Activated naive CD4-positive, alpha-beta T cell treated with anti-CD3 and anti-CD28 coated beads for 36 hours (primary cell): ENCODE results near the gene SLC17A7. TPM values are rescaled to one million over a fixed set of nuclear protein-coding genes. Genes with fewer than 3 reads are reported as not detected.

Experiments
- CTCF ChIA-PET: fragments of 350-600 bp; sonication (Branson Sonifier 250); formaldehyde crosslinking; loops from one replicate; lab custom pipeline; 2021; ENCODE audit warnings: antibody characterized with exemption; lab: Charles Lee
- DNase-seq: peaks from one replicate; pipeline ENCODE4 v3.0.0-alpha.2; 2020
- H3K27ac Mint-ChIP-seq: one replicate; pipeline ENCODE4 v1.8.0; 2021; ENCODE audit warnings: mild to moderate bottlenecking, mixed read lengths
- H3K27me3 Mint-ChIP-seq: one replicate; pipeline ENCODE4 v1.8.0; 2021; ENCODE audit warnings: low read depth, mixed read lengths
- H3K36me3 Mint-ChIP-seq: one replicate; pipeline ENCODE4 v1.8.0; 2021; ENCODE audit warnings: low read depth, mixed read lengths
- H3K4me1 Mint-ChIP-seq: one replicate; pipeline ENCODE4 v1.8.0; 2021; ENCODE audit warnings: low read depth, mixed read lengths
- H3K4me3 Mint-ChIP-seq: one replicate; pipeline ENCODE4 v1.8.0; 2021; ENCODE audit warnings: mild to moderate bottlenecking, moderate library complexity, mixed read lengths
- H3K9me3 Mint-ChIP-seq: one replicate; pipeline ENCODE4 v1.8.0; 2021; ENCODE audit warnings: mixed read lengths
- intact Hi-C: fragments of 100-400 bp; cut with micrococcal nuclease; formaldehyde crosslinking; loops from one replicate; pipeline ENCODE4 v1.15.1; 2023
- total RNA-seq, 2 experiments: library from RNA; stranded (reverse); gene quantifications; one replicate each; pipeline ENCODE4 v1.2.3, GENCODE V29; 2021

Gene SLC17A7
- total RNA-seq, 2 experiments from 2014 or later = 0.12 TPM

- Mint-ChIP-seq H3K4me1 (peaks cover 22% of the 10 kb centered on the region), H3K27me3 (peaks cover 44% of the 10 kb centered on the region), H3K9me3 (no peaks in the 10 kb centered on the region), H3K4me3 (peak overlapping the region; percentile 75), H3K36me3 (peaks cover 6% of the 10 kb centered on the region), H3K27ac (no peak overlapping the region)
- DNase-seq = peak; percentile 70
- CTCF ChIA-PET = interaction anchor here (0.6 to 1.3 kb wide), 3 partner anchors 8 to 51 kb away, joined by 3 to 12 read pairs (median 3); no protein-coding TSS in a partner anchor
- intact Hi-C loops = loop anchor here (1.0 kb wide), 7 partner anchors 8 to 217 kb away; partner anchors contain the start of genes FLT3LG and PIH1D1
Measured at GRCh38 chr19:49442771-49443365, 1.5 kb upstream of the SLC17A7 start.

- no peaks in the 10 kb centered on the region for H3K9me3 Mint-ChIP-seq
- H3K4me1 Mint-ChIP-seq = peaks cover 22% of the 10 kb centered on the region
- no peak overlapping the region for H3K27ac Mint-ChIP-seq
- H3K27me3 Mint-ChIP-seq = peaks cover 49% of the 10 kb centered on the region
- peaks cover 3% of the 10 kb centered on the region for H3K36me3 Mint-ChIP-seq
- peak overlapping the region; percentile 75 for H3K4me3 Mint-ChIP-seq
- CTCF ChIA-PET = interaction anchor here (0.8 to 1.3 kb wide), 3 partner anchors 33 to 51 kb away, joined by 3 to 12 read pairs (median 4); no protein-coding TSS in a partner anchor
- intact Hi-C loops = no loop called here
- DNase-seq = peak; percentile 33
Measured at GRCh38 chr19:49442354-49442753, 1.0 kb upstream of the SLC17A7 start.

GRCh38 chr19:49441960-49442350 is 628 bp upstream of the SLC17A7 start:
- Mint-ChIP-seq H3K9me3 (no peaks in the 10 kb centered on the region), H3K4me1 (peaks cover 22% of the 10 kb centered on the region), H3K4me3 (peak overlapping the region; percentile 75), H3K36me3 (peaks cover 3% of the 10 kb centered on the region), H3K27me3 (peaks cover 53% of the 10 kb centered on the region), H3K27ac (no peak overlapping the region)
- no peak for DNase-seq
- CTCF ChIA-PET = interaction anchor here (0.8 to 0.9 kb wide), 3 partner anchors 33 to 49 kb away, joined by 3 to 4 read pairs (median 3); no protein-coding TSS in a partner anchor
- intact Hi-C loops = no loop called here

- Mint-ChIP-seq H3K36me3 (no peaks in the 10 kb centered on the region), H3K4me1 (peaks cover 27% of the 10 kb centered on the region)
- intact Hi-C loops = no loop called here
Measured at GRCh38 chr19:49440439-49441209, 703 bp downstream of the SLC17A7 start.

GRCh38 chr19:49439836-49440235 is 1.5 kb downstream of the SLC17A7 start:
- no peak for DNase-seq
- H3K4me1 Mint-ChIP-seq = peaks cover 27% of the 10 kb centered on the region
- H3K4me3 Mint-ChIP-seq = no peak overlapping the region
- peaks cover 74% of the 10 kb centered on the region for H3K27me3 Mint-ChIP-seq
- H3K36me3 Mint-ChIP-seq = no peaks in the 10 kb centered on the region
- intact Hi-C loops = no loop called here
- no peak overlapping the region for H3K27ac Mint-ChIP-seq
- CTCF ChIA-PET = interaction anchor here (1.1 to 1.6 kb wide), 2 partner anchors 22 to 49 kb away, joined by 3 read pairs; no protein-coding TSS in a partner anchor
- no peaks in the 10 kb centered on the region for H3K9me3 Mint-ChIP-seq

More at GRCh38 chr19:49440439-49441209, 703 bp downstream of the SLC17A7 start:
- no peak overlapping the region for H3K27ac Mint-ChIP-seq
- DNase-seq = no peak
- H3K27me3 Mint-ChIP-seq = peaks cover 66% of the 10 kb centered on the region
- H3K4me3 Mint-ChIP-seq = peak overlapping the region; percentile 29
- H3K9me3 Mint-ChIP-seq = no peaks in the 10 kb centered on the region
- CTCF ChIA-PET = interaction anchor here (1.1 to 1.6 kb wide), 2 partner anchors 23 to 50 kb away, joined by 3 read pairs; no protein-coding TSS in a partner anchor

- CTCF ChIA-PET = no interaction called here
- Mint-ChIP-seq H3K4me3 (no peak overlapping the region), H3K27me3 (peaks cover 88% of the 10 kb centered on the region), H3K27ac (no peak overlapping the region), H3K4me1 (peaks cover 25% of the 10 kb centered on the region), H3K36me3 (no peaks in the 10 kb centered on the region), H3K9me3 (no peaks in the 10 kb centered on the region)
- intact Hi-C loops = no loop called here
- DNase-seq = no peak
Measured at GRCh38 chr19:49438261-49438660, 3.1 kb downstream of the SLC17A7 start.

- intact Hi-C loops = no loop called here
- peaks cover 28% of the 10 kb centered on the region for H3K4me1 Mint-ChIP-seq
- H3K4me3 Mint-ChIP-seq = no peak overlapping the region
- H3K36me3 Mint-ChIP-seq = no peaks in the 10 kb centered on the region
- H3K27me3 Mint-ChIP-seq = peaks cover 93% of the 10 kb centered on the region
- CTCF ChIA-PET = interaction anchor here (1.7 kb wide), 1 partner anchor 45 kb away, joined by 6 read pairs; no protein-coding TSS in a partner anchor
- DNase-seq = no peak
- H3K27ac Mint-ChIP-seq = no peak overlapping the region
- H3K9me3 Mint-ChIP-seq = no peaks in the 10 kb centered on the region
Measured at GRCh38 chr19:49437231-49437630, 4.1 kb downstream of the SLC17A7 start.

- CTCF ChIA-PET = interaction anchor here (1.4 to 1.7 kb wide), 3 partner anchors 9 to 45 kb away, joined by 3 to 6 read pairs (median 3); no protein-coding TSS in a partner anchor
- H3K4me3 Mint-ChIP-seq = peak overlapping the region; percentile 1
Measured at GRCh38 chr19:49436381-49437017, 4.8 kb downstream of the SLC17A7 start.

GRCh38 chr19:49435670-49436069 is 5.7 kb downstream of the SLC17A7 start:
- no peak overlapping the region for H3K4me3 Mint-ChIP-seq
- H3K9me3 Mint-ChIP-seq = no peaks in the 10 kb centered on the region
- CTCF ChIA-PET = interaction anchor here (0.7 to 1.7 kb wide), 5 partner anchors 9 to 44 kb away, joined by 3 to 6 read pairs (median 3); no protein-coding TSS in a partner anchor

More at GRCh38 chr19:49436381-49437017, 4.8 kb downstream of the SLC17A7 start:
- no peaks in the 10 kb centered on the region for H3K9me3 Mint-ChIP-seq
- peak; percentile 70 for DNase-seq
- no peaks in the 10 kb centered on the region for H3K36me3 Mint-ChIP-seq
- intact Hi-C loops = no loop called here
- H3K27me3 Mint-ChIP-seq = peaks cover 91% of the 10 kb centered on the region
- peaks cover 24% of the 10 kb centered on the region for H3K4me1 Mint-ChIP-seq
- H3K27ac Mint-ChIP-seq = no peak overlapping the region

GRCh38 chr19:49434907-49435583 is 6.3 kb downstream of the SLC17A7 start:
- Mint-ChIP-seq H3K27ac (no peak overlapping the region), H3K9me3 (no peaks in the 10 kb centered on the region), H3K4me1 (peaks cover 23% of the 10 kb centered on the region), H3K27me3 (peaks cover 93% of the 10 kb centered on the region), H3K4me3 (no peak overlapping the region), H3K36me3 (no peaks in the 10 kb centered on the region)
- no peak for DNase-seq
- CTCF ChIA-PET = interaction anchor here (0.5 to 1.7 kb wide), 7 partner anchors 8 to 43 kb away, joined by 3 to 6 read pairs (median 3); no protein-coding TSS in a partner anchor
- intact Hi-C loops = no loop called here

More at GRCh38 chr19:49435670-49436069, 5.7 kb downstream of the SLC17A7 start:
- Mint-ChIP-seq H3K27me3 (peaks cover 94% of the 10 kb centered on the region), H3K36me3 (no peaks in the 10 kb centered on the region), H3K4me1 (peaks cover 23% of the 10 kb centered on the region), H3K27ac (no peak overlapping the region)
- no peak for DNase-seq
- intact Hi-C loops = no loop called here

GRCh38 chr19:49433240-49433901 is 8.0 kb downstream of the SLC17A7 start:
- Mint-ChIP-seq H3K4me3 (no peak overlapping the region), H3K27ac (no peak overlapping the region), H3K9me3 (no peaks in the 10 kb centered on the region), H3K27me3 (peaks cover 91% of the 10 kb centered on the region), H3K36me3 (no peaks in the 10 kb centered on the region), H3K4me1 (peaks cover 29% of the 10 kb centered on the region)
- intact Hi-C loops = no loop called here
- CTCF ChIA-PET = no interaction called here
- DNase-seq = no peak
